Ascending aorta (tissue), 2 donors: Measurements from ENCODE around the gene PARP16. TPM values are rescaled to one million over a fixed set of nuclear protein-coding genes. Genes with fewer than 3 reads are reported as not detected.

Source experiments
- DNase-seq, 2 donors: peaks; one replicate each; pipeline ENCODE4 v3.0.0-alpha.2; 2019; ENCODE audit warnings: low spot score in 2 of 2
- H3K27ac ChIP-seq, 2 donors: fragments of 200-600 bp; sonication (generic); one replicate each; pipeline ENCODE4 v1.5.1; 2016 to 2017; ENCODE audit warnings: mild to moderate bottlenecking in 1 of 2
- H3K27me3 ChIP-seq: fragments of 200-600 bp; sonication (generic); one replicate; pipeline ENCODE4 v1.5.1; 2017
- H3K36me3 ChIP-seq, 2 donors: fragments of 200-600 bp; sonication (generic); one replicate each; pipeline ENCODE4 v1.5.1; 2016
- H3K4me1 ChIP-seq, 2 donors: fragments of 200-600 bp; sonication (generic); one replicate each; pipeline ENCODE4 v1.5.1; 2016 to 2017; ENCODE audit warnings: mild to moderate bottlenecking in 1 of 2
- H3K4me3 ChIP-seq, 2 donors: fragments of 200-600 bp; sonication (generic); one replicate each; pipeline ENCODE4 v1.5.1; 2016 to 2017; ENCODE audit warnings: mild to moderate bottlenecking in 1 of 2
- H3K9me3 ChIP-seq, 2 donors: fragments of 200-600 bp; sonication (generic); one replicate each; pipeline ENCODE4 v1.5.1; 2016
- CTCF ChIP-seq, 3 experiments: fragments of 200-600 bp in 2 of 3; fragments of 450-650 bp in 1 of 3; sonication (generic) in 2 of 3; IDR thresholded peaks; one replicate each; pipeline ENCODE4 v1.5.1; 2016 to 2019; ENCODE audit warnings: antibody characterized with exemption in 3 of 3, mild to moderate bottlenecking in 1 of 3, moderate library complexity in 1 of 3
- intact Hi-C: fragments of 100-400 bp; cut with DNase I; formaldehyde crosslinking; loops from one replicate; pipeline ENCODE4 v1.15.1; 2023
- total RNA-seq: library from RNA; depleted of rRNA; stranded (reverse); fragments of >200 nt; gene quantifications from one replicate; pipeline ENCODE4 v1.1.0, GENCODE V29; 2016

Gene PARP16
- total RNA-seq, 1 donor from 2014 or later, result 2.9 TPM

DNA sequence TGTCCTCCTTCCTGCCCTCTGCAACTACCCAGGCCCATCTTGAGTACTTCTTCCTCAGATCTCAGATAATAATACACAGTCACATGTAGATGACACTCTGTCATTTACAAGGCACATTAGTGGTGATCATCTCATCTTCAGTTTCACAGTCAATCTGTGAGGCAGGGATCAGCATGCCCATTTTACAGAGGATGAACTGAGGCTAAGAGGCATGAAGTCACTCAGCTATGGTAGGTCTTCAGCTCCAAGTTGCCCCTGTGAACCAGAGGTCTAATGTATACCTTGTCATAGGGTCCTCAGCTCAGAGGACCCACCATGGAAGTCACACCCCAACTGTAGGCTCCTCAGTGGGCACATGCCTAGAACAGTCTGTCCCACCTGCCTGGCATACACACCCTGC, 71.2 kb downstream of the PARP16 start:
- intact Hi-C loops, result no loop called here
- H3K36me3 ChIP-seq, result no peaks in the 10 kb centered on the region
- H3K27me3 ChIP-seq, result no peaks in the 10 kb centered on the region
- H3K4me1 ChIP-seq, result no peaks in the 10 kb centered on the region
- H3K9me3 ChIP-seq, result no peaks in the 10 kb centered on the region
- no peak overlapping the region for H3K27ac ChIP-seq
- no peak for TF ChIP-seq CTCF (IDR thresholded peaks at IDR 0.05)
- H3K4me3 ChIP-seq, result no peak overlapping the region
- DNase-seq, result no peak

- Histone ChIP-seq H3K4me1 (no peaks in the 10 kb centered on the region), H3K27me3 (no peaks in the 10 kb centered on the region), H3K27ac (no peak overlapping the region), H3K36me3 (no peaks in the 10 kb centered on the region), H3K4me3 (no peak overlapping the region), H3K9me3 (no peaks in the 10 kb centered on the region)
- no peak for DNase-seq
- intact Hi-C loops, result no loop called here
- no peak for TF ChIP-seq CTCF (IDR thresholded peaks at IDR 0.05)
These were observed 72.7 kb downstream of the PARP16 start for GRCh38 chr15:65214010-65214409.

DNA sequence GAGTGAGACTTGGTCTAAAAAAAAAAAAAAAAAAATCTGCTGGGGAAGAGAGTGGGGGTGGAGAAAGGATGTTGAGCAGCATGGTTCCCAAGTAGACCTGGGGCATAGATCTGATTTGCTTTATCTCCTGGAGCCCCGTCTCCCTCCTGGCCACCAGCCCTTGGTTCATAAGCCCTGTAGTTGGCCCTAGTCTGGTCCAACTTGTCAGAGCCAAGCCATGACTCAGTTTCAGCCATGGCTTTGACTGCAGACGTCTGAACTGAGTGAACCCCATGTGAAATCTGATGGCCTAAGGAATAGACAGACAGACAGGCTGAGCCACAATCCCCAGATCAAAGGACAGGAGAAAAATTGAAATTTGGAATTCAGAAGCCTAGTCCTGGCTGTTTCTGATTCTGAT, 73.4 kb downstream of the PARP16 start:
- TF ChIP-seq CTCF (IDR thresholded peaks at IDR 0.05), result no peak
- intact Hi-C loops, result no loop called here
- Histone ChIP-seq H3K27me3 (no peaks in the 10 kb centered on the region), H3K27ac (no peak overlapping the region), H3K4me3 (no peak overlapping the region), H3K36me3 (no peaks in the 10 kb centered on the region), H3K4me1 (no peaks in the 10 kb centered on the region), H3K9me3 (no peaks in the 10 kb centered on the region)
- DNase-seq, result no peak

- Histone ChIP-seq H3K9me3 (no peaks in the 10 kb centered on the region), H3K36me3 (no peaks in the 10 kb centered on the region), H3K4me3 (no peak overlapping the region), H3K27ac (no peak overlapping the region), H3K27me3 (no peaks in the 10 kb centered on the region), H3K4me1 (no peaks in the 10 kb centered on the region)
- TF ChIP-seq CTCF (IDR thresholded peaks at IDR 0.05), result no peak
- intact Hi-C loops, result no loop called here
- DNase-seq, result no peak
These were observed 74.6 kb downstream of the PARP16 start for GRCh38 chr15:65212097-65212496.

DNA sequence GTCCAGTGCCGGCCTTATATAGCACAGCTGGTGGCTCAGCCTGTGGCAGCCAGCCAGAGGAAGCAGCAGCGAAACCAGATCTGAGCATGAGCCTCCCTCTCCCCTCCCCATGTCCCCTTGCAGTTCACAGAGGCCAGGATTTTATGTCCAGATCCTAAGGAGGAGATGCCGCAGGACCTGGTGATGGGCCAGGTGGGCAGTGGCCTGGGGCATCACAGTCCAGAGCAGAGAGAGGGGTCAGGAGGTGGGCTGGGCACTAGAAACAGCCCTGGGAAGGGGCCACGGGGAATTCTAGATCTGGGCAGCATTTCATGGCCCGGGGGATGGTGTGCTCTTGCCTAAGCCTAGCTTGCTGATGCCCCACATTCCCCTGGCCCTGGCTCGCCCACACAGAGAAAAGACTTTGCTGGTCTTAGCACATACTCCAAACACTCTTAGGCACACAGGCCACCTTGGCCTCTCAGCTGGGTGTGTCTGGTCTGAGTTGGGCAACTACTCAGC, 75.2 kb downstream of the PARP16 start:
- H3K4me1 ChIP-seq, result no peaks in the 10 kb centered on the region
- H3K36me3 ChIP-seq, result no peaks in the 10 kb centered on the region
- H3K27me3 ChIP-seq, result no peaks in the 10 kb centered on the region
- no peak overlapping the region for H3K27ac ChIP-seq
- H3K9me3 ChIP-seq, result no peaks in the 10 kb centered on the region
- intact Hi-C loops, result no loop called here
- no peak for TF ChIP-seq CTCF (IDR thresholded peaks at IDR 0.05)
- no peak overlapping the region for H3K4me3 ChIP-seq
- DNase-seq, result no peak
